ENCODE measurements around the gene FRYL.

DNA sequence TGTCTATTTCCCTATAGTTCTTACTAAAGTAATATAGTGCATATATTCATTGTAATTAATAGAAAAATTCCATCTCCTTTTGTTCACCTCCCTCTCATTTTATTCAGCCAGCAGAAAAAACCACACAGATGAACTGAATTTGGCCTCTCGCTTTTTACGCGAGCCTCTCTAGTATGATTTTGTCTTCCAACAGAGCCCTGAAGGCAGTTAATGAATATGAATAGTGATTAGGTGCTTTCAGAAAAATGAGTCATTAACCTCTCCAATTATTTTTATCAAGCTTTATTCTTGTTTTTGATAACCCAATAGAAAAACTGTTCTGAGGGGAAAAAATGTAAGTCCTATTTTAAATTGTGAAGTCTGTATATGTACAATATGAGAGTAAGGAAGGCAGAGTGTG lies 215.9 kb downstream of the FRYL start:
- TF ChIP-seq, protein P1, sequence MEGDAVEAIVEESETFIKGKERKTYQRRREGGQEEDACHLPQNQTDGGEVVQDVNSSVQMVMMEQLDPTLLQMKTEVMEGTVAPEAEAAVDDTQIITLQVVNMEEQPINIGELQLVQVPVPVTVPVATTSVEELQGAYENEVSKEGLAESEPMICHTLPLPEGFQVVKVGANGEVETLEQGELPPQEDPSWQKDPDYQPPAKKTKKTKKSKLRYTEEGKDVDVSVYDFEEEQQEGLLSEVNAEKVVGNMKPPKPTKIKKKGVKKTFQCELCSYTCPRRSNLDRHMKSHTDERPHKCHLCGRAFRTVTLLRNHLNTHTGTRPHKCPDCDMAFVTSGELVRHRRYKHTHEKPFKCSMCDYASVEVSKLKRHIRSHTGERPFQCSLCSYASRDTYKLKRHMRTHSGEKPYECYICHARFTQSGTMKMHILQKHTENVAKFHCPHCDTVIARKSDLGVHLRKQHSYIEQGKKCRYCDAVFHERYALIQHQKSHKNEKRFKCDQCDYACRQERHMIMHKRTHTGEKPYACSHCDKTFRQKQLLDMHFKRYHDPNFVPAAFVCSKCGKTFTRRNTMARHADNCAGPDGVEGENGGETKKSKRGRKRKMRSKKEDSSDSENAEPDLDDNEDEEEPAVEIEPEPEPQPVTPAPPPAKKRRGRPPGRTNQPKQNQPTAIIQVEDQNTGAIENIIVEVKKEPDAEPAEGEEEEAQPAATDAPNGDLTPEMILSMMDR (IDR thresholded peaks at IDR 0.05) = no peak
- TF ChIP-seq POLR2A (IDR thresholded peaks at IDR 0.05; ENCODE audit: low read depth) (no peak), EP300 (IDR thresholded peaks at IDR 0.05) (no peak), POLR2AphosphoS5 (IDR thresholded peaks at IDR 0.05) (no peak)
